Gastroesophageal sphincter (tissue), 4 donors: ENCODE results near the gene MACIR. TPM values are rescaled to one million over a fixed set of nuclear protein-coding genes. Genes with fewer than 3 reads are reported as not detected.

ENCODE experiments used
- ATAC-seq: fragments of 150-250 bp; one replicate; pipeline ENCODE4 v1.9.1; 2016; ENCODE audit warnings: mild to moderate bottlenecking, moderate library complexity
- H3K27ac ChIP-seq, 4 donors: fragments of 200-600 bp; sonication (generic) in 3 of 4; 1 replicate in 3 of 4; 2 replicates in 1 of 4; pipeline ENCODE4 v1.5.1; 2016 to 2019
- H3K27me3 ChIP-seq: fragments of 200-600 bp; sonication (generic); one replicate; pipeline ENCODE4 v1.5.1; 2019
- H3K36me3 ChIP-seq, 2 donors: fragments of 200-600 bp; sonication (generic); one replicate each; pipeline ENCODE4 v1.5.1; 2019; ENCODE audit warnings: control low read depth in 1 of 2
- H3K4me1 ChIP-seq, 3 donors: fragments of 200-600 bp; sonication (generic); 1 replicate in 2 of 3; 2 replicates in 1 of 3; pipeline ENCODE4 v1.5.1; 2016 to 2019; ENCODE audit warnings: control low read depth in 2 of 3
- H3K4me3 ChIP-seq, 2 donors: fragments of 200-600 bp; sonication (generic); one replicate each; pipeline ENCODE4 v1.5.1; 2019; ENCODE audit warnings: mild to moderate bottlenecking in 1 of 2, moderate library complexity in 1 of 2
- H3K9me3 ChIP-seq, 3 donors: fragments of 200-600 bp; sonication (generic); one replicate each; pipeline ENCODE4 v1.5.1; 2017 to 2019; ENCODE audit warnings: control low read depth in 2 of 3
- EP300 ChIP-seq: sonication (generic); formaldehyde crosslinking; IDR thresholded peaks from one replicate; pipeline ENCODE4 v1.6.1; 2017; ENCODE audit warnings: antibody characterized with exemption, mild to moderate bottlenecking
- POLR2A ChIP-seq, 2 donors: fragments of 450-650 bp; IDR thresholded peaks; one replicate each; pipeline ENCODE4 v1.6.1; 2017; ENCODE audit warnings: antibody characterized with exemption in 2 of 2, mild to moderate bottlenecking in 2 of 2, moderate library complexity in 1 of 2
- POLR2AphosphoS5 ChIP-seq: sonication (generic); formaldehyde crosslinking; IDR thresholded peaks from one replicate; pipeline ENCODE4 v1.6.1; 2017; ENCODE audit warnings: antibody characterized with exemption
- WGBS, 2 donors: methylation state at CpG; one replicate each; pipeline ENCODE4 v1.1.5; 2018; ENCODE audit warnings: low coverage in 1 of 2; 5-methylcytosine and 5-hydroxymethylcytosine counted together
- total RNA-seq, 4 donors: library from RNA; depleted of rRNA; stranded (reverse); fragments of >200 nt; gene quantifications; one replicate each; pipeline ENCODE4 v1.1.0, GENCODE V29; 2016
- TF ChIP-seq, protein P1 (sequence below), 4 experiments: fragments of 200-600 bp in 2 of 4; fragments of 450-650 bp in 2 of 4; sonication (generic) in 1 of 4; IDR thresholded peaks; one replicate each; pipeline ENCODE4 v1.5.1; 2017 to 2019; ENCODE audit warnings: antibody characterized with exemption in 4 of 4, mild to moderate bottlenecking in 2 of 4, moderate library complexity in 2 of 4

Gene MACIR
- total RNA-seq, 4 donors from 2014 or later = 3.9 to 12.2 (median 8.0) TPM

DNA sequence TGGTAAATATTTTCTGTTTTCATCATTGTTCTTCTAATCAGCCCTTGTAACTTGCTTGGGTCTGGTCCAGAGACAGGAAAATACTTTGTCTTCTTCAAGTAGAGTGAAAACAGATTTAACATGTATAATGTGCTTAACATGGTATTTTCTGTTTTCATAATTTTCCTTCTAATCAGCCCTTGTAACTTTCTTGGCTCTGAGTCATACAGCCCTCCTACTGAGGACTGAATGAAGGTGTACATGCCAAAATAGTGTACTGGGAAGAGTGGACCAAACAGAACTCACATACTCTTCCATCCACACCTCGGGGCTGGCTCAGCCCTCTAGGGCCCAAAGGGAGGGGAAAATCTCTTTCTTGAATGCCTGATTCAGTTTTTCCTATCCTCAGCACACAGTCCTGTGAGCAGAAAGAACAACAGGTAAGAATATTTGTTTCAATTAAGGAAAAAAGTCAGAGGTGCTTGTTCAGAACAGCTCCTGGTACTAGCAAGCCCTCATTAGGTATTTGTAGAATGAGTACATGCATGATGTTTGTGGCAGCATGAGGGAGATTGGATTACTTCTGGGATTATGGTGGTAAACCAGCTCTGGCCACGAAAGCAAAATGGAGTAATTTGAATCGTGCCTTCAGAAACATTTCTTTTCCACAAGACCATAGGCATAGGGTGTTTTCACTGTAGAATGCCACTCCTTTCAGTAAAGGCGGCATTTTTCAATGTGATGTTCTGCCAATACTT lies 24.2 kb upstream of the MACIR start:
- 89 to 91% methylated on average over 3 of the region's 4 CpGs for WGBS, 2 donors
- Histone ChIP-seq H3K4me1 (no peaks in the 10 kb centered on the region), H3K4me3 (no peak overlapping the region), H3K9me3 (peaks cover 0 to 5% (median 0%) of the 10 kb centered on the region in 3 donors), H3K27me3 (no peaks in the 10 kb centered on the region), H3K27ac (no peak overlapping the region), H3K36me3 (no peaks in the 10 kb centered on the region)
- TF ChIP-seq POLR2A (IDR thresholded peaks at IDR 0.05) (no peak), POLR2AphosphoS5 (no peak), EP300 (no peak)
- TF ChIP-seq, protein P1, sequence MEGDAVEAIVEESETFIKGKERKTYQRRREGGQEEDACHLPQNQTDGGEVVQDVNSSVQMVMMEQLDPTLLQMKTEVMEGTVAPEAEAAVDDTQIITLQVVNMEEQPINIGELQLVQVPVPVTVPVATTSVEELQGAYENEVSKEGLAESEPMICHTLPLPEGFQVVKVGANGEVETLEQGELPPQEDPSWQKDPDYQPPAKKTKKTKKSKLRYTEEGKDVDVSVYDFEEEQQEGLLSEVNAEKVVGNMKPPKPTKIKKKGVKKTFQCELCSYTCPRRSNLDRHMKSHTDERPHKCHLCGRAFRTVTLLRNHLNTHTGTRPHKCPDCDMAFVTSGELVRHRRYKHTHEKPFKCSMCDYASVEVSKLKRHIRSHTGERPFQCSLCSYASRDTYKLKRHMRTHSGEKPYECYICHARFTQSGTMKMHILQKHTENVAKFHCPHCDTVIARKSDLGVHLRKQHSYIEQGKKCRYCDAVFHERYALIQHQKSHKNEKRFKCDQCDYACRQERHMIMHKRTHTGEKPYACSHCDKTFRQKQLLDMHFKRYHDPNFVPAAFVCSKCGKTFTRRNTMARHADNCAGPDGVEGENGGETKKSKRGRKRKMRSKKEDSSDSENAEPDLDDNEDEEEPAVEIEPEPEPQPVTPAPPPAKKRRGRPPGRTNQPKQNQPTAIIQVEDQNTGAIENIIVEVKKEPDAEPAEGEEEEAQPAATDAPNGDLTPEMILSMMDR (IDR thresholded peaks at IDR 0.05) = no peak
- no peak for ATAC-seq

GRCh38 chr5:103235891-103236290 lies 22.7 kb upstream of the MACIR start:
- ATAC-seq = no peak
- no peak overlapping the region for H3K4me3 ChIP-seq
- H3K4me1 ChIP-seq = no peaks in the 10 kb centered on the region
- peaks cover 0 to 7% (median 0%) of the 10 kb centered on the region in 3 donors for H3K9me3 ChIP-seq
- no peak overlapping the region for H3K27ac ChIP-seq
- H3K36me3 ChIP-seq = no peaks in the 10 kb centered on the region
- H3K27me3 ChIP-seq = no peaks in the 10 kb centered on the region
- no peak for TF ChIP-seq EP300
- TF ChIP-seq POLR2A (IDR thresholded peaks at IDR 0.05) = no peak
- TF ChIP-seq POLR2AphosphoS5 = no peak
- TF ChIP-seq, protein P1 (IDR thresholded peaks at IDR 0.05) = no peak
- WGBS, 2 donors = 82 to 100% methylated on average over 1 of the region's 1 CpG

DNA sequence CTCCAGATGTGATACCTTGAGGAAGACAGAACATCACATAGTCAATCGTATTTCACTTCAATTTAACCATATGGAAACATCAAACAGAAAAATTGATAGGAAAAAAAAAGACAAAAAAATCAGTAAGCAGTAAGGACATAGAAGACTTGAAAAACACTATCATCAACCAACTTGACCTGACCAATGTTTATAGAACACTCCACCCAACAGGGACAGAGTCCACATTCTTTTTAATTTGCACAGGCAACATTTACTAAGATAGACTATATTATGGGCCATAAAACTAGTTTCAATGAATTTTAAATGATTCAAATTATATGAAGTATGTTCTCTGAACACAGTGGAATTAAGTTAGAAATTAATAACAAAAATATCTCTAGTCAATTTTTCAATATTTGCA lies 20.8 kb upstream of the MACIR start:
- no peak for TF ChIP-seq EP300
- TF ChIP-seq POLR2AphosphoS5 = no peak
- TF ChIP-seq, protein P1 (IDR thresholded peaks at IDR 0.05) = no peak
- no peak for TF ChIP-seq POLR2A (IDR thresholded peaks at IDR 0.05)
- no peak overlapping the region for H3K4me3 ChIP-seq
- H3K27me3 ChIP-seq = no peaks in the 10 kb centered on the region
- no peaks in the 10 kb centered on the region for H3K4me1 ChIP-seq
- H3K9me3 ChIP-seq = peaks cover 0 to 7% (median 0%) of the 10 kb centered on the region in 3 donors
- no peak for ATAC-seq
- H3K36me3 ChIP-seq = no peaks in the 10 kb centered on the region
- no peak overlapping the region for H3K27ac ChIP-seq
- 100% methylated on average over 1 of the region's 1 CpG for WGBS, 2 donors

DNA sequence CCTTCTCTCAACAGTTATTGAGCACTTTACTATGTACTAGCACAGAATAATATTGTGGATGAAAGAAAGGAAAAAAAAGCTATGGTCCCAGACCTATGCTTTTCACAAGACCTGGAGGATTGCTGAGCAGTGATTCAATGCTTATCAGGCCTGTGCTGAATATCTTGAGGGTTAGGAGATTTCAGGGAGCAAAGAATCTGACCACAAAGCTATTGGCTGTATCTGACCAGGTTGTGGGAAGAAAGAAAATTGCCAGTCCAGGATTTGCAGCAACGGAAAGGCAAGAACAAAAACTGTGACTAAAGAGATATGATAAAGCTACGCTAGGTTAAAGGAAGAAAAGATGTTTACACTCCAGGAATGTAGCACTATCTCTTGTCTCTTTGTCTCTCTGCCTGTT lies 14.9 kb upstream of the MACIR start:
- Histone ChIP-seq H3K4me3 (no peak overlapping the region), H3K4me1 (peaks cover 0 to 9% (median 0%) of the 10 kb centered on the region in 3 donors), H3K36me3 (no peaks in the 10 kb centered on the region), H3K27me3 (no peaks in the 10 kb centered on the region), H3K27ac (peak overlapping the region in 3 of 4 donors; percentile 25 to 63 (median 56)), H3K9me3 (peaks cover 0 to 7% (median 0%) of the 10 kb centered on the region in 3 donors)
- no peak for ATAC-seq
- TF ChIP-seq, protein P1 (IDR thresholded peaks at IDR 0.05) = no peak
- TF ChIP-seq POLR2A (IDR thresholded peaks at IDR 0.05) (no peak), EP300 (no peak), POLR2AphosphoS5 (no peak)
- 38 to 46% methylated on average over 2 of the region's 2 CpGs for WGBS, 2 donors

GRCh38 chr5:103244398-103244797 lies 14.2 kb upstream of the MACIR start:
- no peak for ATAC-seq
- Histone ChIP-seq H3K36me3 (no peaks in the 10 kb centered on the region), H3K4me1 (peaks cover 0 to 9% (median 0%) of the 10 kb centered on the region in 3 donors), H3K9me3 (peaks cover 0 to 2% (median 0%) of the 10 kb centered on the region in 3 donors), H3K27me3 (no peaks in the 10 kb centered on the region), H3K27ac (peak overlapping the region in 3 of 4 donors; percentile 25 to 63 (median 56)), H3K4me3 (no peak overlapping the region)
- TF ChIP-seq POLR2AphosphoS5 = no peak
- TF ChIP-seq, protein P1 (IDR thresholded peaks at IDR 0.05) = no peak
- no peak for TF ChIP-seq EP300
- no peak for TF ChIP-seq POLR2A (IDR thresholded peaks at IDR 0.05)
